SK-N-SH (cell line): ENCODE measurements around the gene TBRG4. TPM values are rescaled to one million over a fixed set of nuclear protein-coding genes. Genes with fewer than 3 reads are reported as not detected.

Experiments used
- CTCF ChIA-PET: fragments of 300-600, 350-600 bp; formaldehyde crosslinking; extraction: SDS; loops from one replicate; lab custom pipeline; 2021; lab: Yijun Ruan, JAX
- POLR2A ChIA-PET: fragments of 350-600 bp; sonication (Branson Sonifier 250); formaldehyde crosslinking; extraction: SDS; loops from one replicate; lab custom pipeline; 2020; ENCODE audit warnings: antibody characterized with exemption, inconsistent platforms; lab: Yijun Ruan, JAX
- DNase-seq: peaks from one replicate; pipeline ENCODE4 v3.0.0; 2012
- H2AFZ ChIP-seq: fragments of 200-600 bp; sonication (generic); 2 replicates; pipeline ENCODE4 v1.8.1; 2016; ENCODE audit warnings: antibody characterized with exemption, mild to moderate bottlenecking, low read depth
- H3F3A ChIP-seq: fragments of 200-600 bp; sonication (generic); replicated peaks from 2 replicates; pipeline ENCODE3; 2016; ENCODE audit warnings: antibody characterized with exemption, mild to moderate bottlenecking; ENCODE audit not compliant: insufficient read depth
- H3K27ac ChIP-seq, 2 experiments: fragments of 200-500 bp in 1 of 2; fragments of 200-600 bp in 1 of 2; sonication (Bioruptor generic) in 1 of 2; sonication (generic), shearing (Covaris generic) in 1 of 2; 2 replicates each; pipeline versions ENCODE4 v1.5.1 to v1.6.1; 2014 to 2016; ENCODE audit warnings: low read depth in 2 of 2, inconsistent platforms in 1 of 2, low read length in 1 of 2, mild to moderate bottlenecking in 1 of 2, mixed read lengths in 1 of 2
- H3K27me3 ChIP-seq: fragments of 200-600 bp; sonication (generic), shearing (Covaris generic); 2 replicates; pipeline ENCODE4 v1.6.1; 2016; ENCODE audit warnings: mixed run types; ENCODE audit not compliant: insufficient read depth
- H3K36me3 ChIP-seq, 2 experiments: fragments of 200-500 bp in 1 of 2; fragments of 200-600 bp in 1 of 2; sonication (Bioruptor generic) in 1 of 2; sonication (generic) in 1 of 2; replicated peaks in 1 of 2; 2 replicates each; pipeline versions ENCODE3 to v1.5.1; 2014 to 2016; ENCODE audit warnings: low read length in 1 of 2, mild to moderate bottlenecking in 1 of 2; ENCODE audit not compliant: insufficient read depth in 2 of 2, control insufficient read depth in 1 of 2
- H3K4me1 ChIP-seq, 2 experiments: fragments of 200-500 bp in 1 of 2; fragments of 200-600 bp in 1 of 2; sonication (Bioruptor generic) in 1 of 2; sonication (generic), shearing (Covaris generic) in 1 of 2; 2 replicates each; pipeline versions ENCODE4 v1.5.1 to v1.6.1; 2014 to 2016; ENCODE audit warnings: low read depth in 1 of 2, low read length in 1 of 2, mixed run types in 1 of 2; ENCODE audit not compliant: insufficient read depth in 2 of 2, control insufficient read depth in 1 of 2
- H3K4me2 ChIP-seq: fragments of 200-600 bp; sonication (generic), shearing (Covaris generic); 2 replicates; pipeline ENCODE4 v1.6.1; 2017; ENCODE audit warnings: mixed run types
- H3K4me3 ChIP-seq, 2 experiments: fragments of 200-500 bp in 1 of 2; fragments of 200-600 bp in 1 of 2; sonication (Bioruptor generic) in 1 of 2; sonication (generic), shearing (Covaris generic) in 1 of 2; 2 replicates each; pipeline versions ENCODE4 v1.5.1 to v1.8.1; 2014 to 2016; ENCODE audit warnings: low read depth in 2 of 2, inconsistent platforms in 1 of 2, low read length in 1 of 2, mild to moderate bottlenecking in 1 of 2, mixed read lengths in 1 of 2, moderate library complexity in 1 of 2
- H3K79me2 ChIP-seq: fragments of 200-600 bp; sonication (generic); 2 replicates; pipeline ENCODE4 v1.8.1; 2017; ENCODE audit warnings: mild to moderate bottlenecking; ENCODE audit not compliant: insufficient read depth
- H3K9ac ChIP-seq: fragments of 200-600 bp; sonication (generic); 2 replicates; pipeline ENCODE4 v1.6.1; 2017; ENCODE audit warnings: mixed run types
- H3K9me2 ChIP-seq: fragments of 200-600 bp; sonication (generic); 2 replicates; pipeline ENCODE4 v1.6.1; 2017; ENCODE audit warnings: mixed run types
- H3K9me3 ChIP-seq: fragments of 200-600 bp; sonication (generic); 2 replicates; pipeline ENCODE4 v1.6.1; 2017; ENCODE audit warnings: mixed run types, mild to moderate bottlenecking, moderate library complexity
- H4K20me1 ChIP-seq: fragments of 200-600 bp; sonication (generic); 2 replicates; pipeline ENCODE4 v1.6.1; 2017; ENCODE audit warnings: mild to moderate bottlenecking, mixed run types; ENCODE audit not compliant: insufficient read depth
- CHD2 ChIP-seq: fragments of 150-350 bp; IDR thresholded peaks from 2 replicates; pipeline ENCODE4 v1.6.1; 2018; ENCODE audit warnings: low read length; ENCODE audit not compliant: partially characterized antibody
- ELF1 ChIP-seq: IDR thresholded peaks from 2 replicates; pipeline ENCODE4 v1.4.0; 2012
- EP300 ChIP-seq, 2 experiments: IDR thresholded peaks; 2 replicates each; pipeline versions ENCODE4 v1.4.0 to v1.6.1; 2012; ENCODE audit warnings: borderline replicate concordance in 1 of 2, low read depth in 1 of 2, low read length in 1 of 2
- EZH2phosphoT487 ChIP-seq: fragments of 200-600 bp; sonication (generic); IDR thresholded peaks from 2 replicates; pipeline ENCODE4 v1.6.1; 2017; ENCODE audit warnings: low read depth, mixed run types, mild to moderate bottlenecking, antibody characterized with exemption, moderate library complexity, borderline replicate concordance
- GABPA ChIP-seq: IDR thresholded peaks from 2 replicates; pipeline ENCODE4 v1.4.0; 2012; ENCODE audit warnings: low read depth, mild to moderate bottlenecking
- GATA2 ChIP-seq: sonication (generic); formaldehyde crosslinking; IDR thresholded peaks from 2 replicates; pipeline ENCODE4 v1.5.0; 2020; ENCODE audit warnings: mild to moderate bottlenecking, missing genetic modification reagents
- JUND ChIP-seq: IDR thresholded peaks from 2 replicates; pipeline ENCODE4 v1.4.0; 2012
- MEF2A ChIP-seq: IDR thresholded peaks from 2 replicates; pipeline ENCODE4 v1.4.0; 2012; ENCODE audit warnings: low read depth, borderline replicate concordance
- NFIC ChIP-seq: IDR thresholded peaks from 2 replicates; pipeline ENCODE4 v1.4.0; 2012; ENCODE audit warnings: borderline replicate concordance
- POLR2AphosphoS5 ChIP-seq: IDR thresholded peaks from 2 replicates; pipeline ENCODE4 v1.6.1; 2012; ENCODE audit warnings: low read depth, low read length
- RXRA ChIP-seq: IDR thresholded peaks from 2 replicates; pipeline ENCODE4 v1.4.0; 2012; ENCODE audit warnings: low read depth, mild to moderate bottlenecking, borderline replicate concordance
- TCF12 ChIP-seq: IDR thresholded peaks from 2 replicates; pipeline ENCODE4 v1.4.0; 2012
- TEAD4 ChIP-seq: IDR thresholded peaks from 2 replicates; pipeline ENCODE4 v1.4.0; 2012; ENCODE audit warnings: mild to moderate bottlenecking, borderline replicate concordance; ENCODE audit not compliant: insufficient read depth
- YY1 ChIP-seq: IDR thresholded peaks from 2 replicates; pipeline ENCODE4 v1.4.0; 2012; ENCODE audit warnings: low read depth, mild to moderate bottlenecking
- WGBS: methylation state at CpG from one replicate; pipeline ENCODE4 v1.1.6; 2017; ENCODE audit warnings: low lambda C conversion rate; 5-methylcytosine and 5-hydroxymethylcytosine counted together
- polyA plus RNA-seq, 3 experiments: library from polyadenylated mRNA; depleted of rRNA; stranded (reverse); fragments of >200 nt; gene quantifications; 2 replicates each; pipeline ENCODE4 v1.2.3, GENCODE V29; 2012
- TF ChIP-seq, protein P1 (sequence below): IDR thresholded peaks from 2 replicates; pipeline ENCODE4 v1.4.0; 2012; ENCODE audit warnings: low read depth
- TF ChIP-seq, protein P2 (sequence below): fragments of 150-350 bp; IDR thresholded peaks from 2 replicates; pipeline ENCODE4 v1.6.1; 2017; ENCODE audit warnings: antibody characterized with exemption, low read length, low read depth, borderline replicate concordance
- TF ChIP-seq, protein P3 (sequence below): IDR thresholded peaks from 2 replicates; pipeline ENCODE4; 2012
- TF ChIP-seq, protein P4 (sequence below): IDR thresholded peaks from 2 replicates; pipeline ENCODE4 v1.6.1; 2012; ENCODE audit warnings: mild to moderate bottlenecking, low read depth, low read length, moderate library complexity
- TF ChIP-seq, protein P5 (sequence below): IDR thresholded peaks from 2 replicates; pipeline ENCODE4 v1.4.0; 2012; ENCODE audit warnings: low read depth, borderline replicate concordance

Gene TBRG4
- polyA plus RNA-seq, 1 of the 3 experiments (the other 2 are of a cell fraction) = 76.2 TPM

DNA sequence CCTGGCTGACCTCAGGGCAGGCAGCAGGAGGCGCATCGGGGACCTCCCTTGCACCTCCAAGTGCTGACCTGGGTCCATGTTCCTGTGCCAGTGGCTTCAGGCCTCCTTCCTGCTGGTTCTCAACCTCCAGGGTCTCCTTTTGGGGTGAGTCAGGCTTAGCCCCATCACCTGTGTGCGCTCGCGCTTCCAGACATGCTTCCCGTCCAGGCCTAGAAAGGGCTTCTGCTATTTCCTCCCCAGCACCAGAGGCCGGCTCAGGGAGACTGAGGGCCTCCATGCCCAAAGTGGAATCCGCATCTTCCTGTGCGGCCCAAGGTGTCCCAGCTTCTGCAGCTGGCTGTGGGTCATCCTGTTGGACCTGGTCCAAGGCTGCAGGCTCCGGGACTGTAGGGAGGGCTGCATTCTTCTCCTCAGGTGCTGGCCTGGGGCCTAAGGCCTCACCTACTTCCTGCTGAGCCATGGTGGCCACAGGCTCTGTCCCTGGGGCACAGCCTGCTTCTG lies 28.6 kb downstream of the TBRG4 start:
- TF ChIP-seq JUND (no peak), GATA2 (CRISPR knock-in tag) (no peak), ELF1 (no peak), EZH2phosphoT487 (no peak), TEAD4 (no peak), GABPA (no peak), RXRA (no peak), TCF12 (no peak), MEF2A (no peak), POLR2AphosphoS5 (no peak), NFIC (no peak), YY1 (no peak), CHD2 (no peak), EP300 (IDR thresholded peaks at IDR 0.05; ENCODE audit: borderline replicate concordance in 1 of 2, low read depth in 1 of 2, low read length in 1 of 2) (no peak)
- TF ChIP-seq, protein P1, sequence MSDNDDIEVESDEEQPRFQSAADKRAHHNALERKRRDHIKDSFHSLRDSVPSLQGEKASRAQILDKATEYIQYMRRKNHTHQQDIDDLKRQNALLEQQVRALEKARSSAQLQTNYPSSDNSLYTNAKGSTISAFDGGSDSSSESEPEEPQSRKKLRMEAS = no peak
- TF ChIP-seq, protein P2, sequence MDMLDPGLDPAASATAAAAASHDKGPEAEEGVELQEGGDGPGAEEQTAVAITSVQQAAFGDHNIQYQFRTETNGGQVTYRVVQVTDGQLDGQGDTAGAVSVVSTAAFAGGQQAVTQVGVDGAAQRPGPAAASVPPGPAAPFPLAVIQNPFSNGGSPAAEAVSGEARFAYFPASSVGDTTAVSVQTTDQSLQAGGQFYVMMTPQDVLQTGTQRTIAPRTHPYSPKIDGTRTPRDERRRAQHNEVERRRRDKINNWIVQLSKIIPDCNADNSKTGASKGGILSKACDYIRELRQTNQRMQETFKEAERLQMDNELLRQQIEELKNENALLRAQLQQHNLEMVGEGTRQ = no peak
- TF ChIP-seq, protein P3, sequence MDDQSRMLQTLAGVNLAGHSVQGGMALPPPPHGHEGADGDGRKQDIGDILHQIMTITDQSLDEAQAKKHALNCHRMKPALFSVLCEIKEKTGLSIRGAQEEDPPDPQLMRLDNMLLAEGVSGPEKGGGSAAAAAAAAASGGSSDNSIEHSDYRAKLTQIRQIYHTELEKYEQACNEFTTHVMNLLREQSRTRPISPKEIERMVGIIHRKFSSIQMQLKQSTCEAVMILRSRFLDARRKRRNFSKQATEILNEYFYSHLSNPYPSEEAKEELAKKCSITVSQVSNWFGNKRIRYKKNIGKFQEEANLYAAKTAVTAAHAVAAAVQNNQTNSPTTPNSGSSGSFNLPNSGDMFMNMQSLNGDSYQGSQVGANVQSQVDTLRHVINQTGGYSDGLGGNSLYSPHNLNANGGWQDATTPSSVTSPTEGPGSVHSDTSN = no peak
- TF ChIP-seq, protein P4, sequence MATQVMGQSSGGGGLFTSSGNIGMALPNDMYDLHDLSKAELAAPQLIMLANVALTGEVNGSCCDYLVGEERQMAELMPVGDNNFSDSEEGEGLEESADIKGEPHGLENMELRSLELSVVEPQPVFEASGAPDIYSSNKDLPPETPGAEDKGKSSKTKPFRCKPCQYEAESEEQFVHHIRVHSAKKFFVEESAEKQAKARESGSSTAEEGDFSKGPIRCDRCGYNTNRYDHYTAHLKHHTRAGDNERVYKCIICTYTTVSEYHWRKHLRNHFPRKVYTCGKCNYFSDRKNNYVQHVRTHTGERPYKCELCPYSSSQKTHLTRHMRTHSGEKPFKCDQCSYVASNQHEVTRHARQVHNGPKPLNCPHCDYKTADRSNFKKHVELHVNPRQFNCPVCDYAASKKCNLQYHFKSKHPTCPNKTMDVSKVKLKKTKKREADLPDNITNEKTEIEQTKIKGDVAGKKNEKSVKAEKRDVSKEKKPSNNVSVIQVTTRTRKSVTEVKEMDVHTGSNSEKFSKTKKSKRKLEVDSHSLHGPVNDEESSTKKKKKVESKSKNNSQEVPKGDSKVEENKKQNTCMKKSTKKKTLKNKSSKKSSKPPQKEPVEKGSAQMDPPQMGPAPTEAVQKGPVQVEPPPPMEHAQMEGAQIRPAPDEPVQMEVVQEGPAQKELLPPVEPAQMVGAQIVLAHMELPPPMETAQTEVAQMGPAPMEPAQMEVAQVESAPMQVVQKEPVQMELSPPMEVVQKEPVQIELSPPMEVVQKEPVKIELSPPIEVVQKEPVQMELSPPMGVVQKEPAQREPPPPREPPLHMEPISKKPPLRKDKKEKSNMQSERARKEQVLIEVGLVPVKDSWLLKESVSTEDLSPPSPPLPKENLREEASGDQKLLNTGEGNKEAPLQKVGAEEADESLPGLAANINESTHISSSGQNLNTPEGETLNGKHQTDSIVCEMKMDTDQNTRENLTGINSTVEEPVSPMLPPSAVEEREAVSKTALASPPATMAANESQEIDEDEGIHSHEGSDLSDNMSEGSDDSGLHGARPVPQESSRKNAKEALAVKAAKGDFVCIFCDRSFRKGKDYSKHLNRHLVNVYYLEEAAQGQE = no peak
- TF ChIP-seq, protein P5, sequence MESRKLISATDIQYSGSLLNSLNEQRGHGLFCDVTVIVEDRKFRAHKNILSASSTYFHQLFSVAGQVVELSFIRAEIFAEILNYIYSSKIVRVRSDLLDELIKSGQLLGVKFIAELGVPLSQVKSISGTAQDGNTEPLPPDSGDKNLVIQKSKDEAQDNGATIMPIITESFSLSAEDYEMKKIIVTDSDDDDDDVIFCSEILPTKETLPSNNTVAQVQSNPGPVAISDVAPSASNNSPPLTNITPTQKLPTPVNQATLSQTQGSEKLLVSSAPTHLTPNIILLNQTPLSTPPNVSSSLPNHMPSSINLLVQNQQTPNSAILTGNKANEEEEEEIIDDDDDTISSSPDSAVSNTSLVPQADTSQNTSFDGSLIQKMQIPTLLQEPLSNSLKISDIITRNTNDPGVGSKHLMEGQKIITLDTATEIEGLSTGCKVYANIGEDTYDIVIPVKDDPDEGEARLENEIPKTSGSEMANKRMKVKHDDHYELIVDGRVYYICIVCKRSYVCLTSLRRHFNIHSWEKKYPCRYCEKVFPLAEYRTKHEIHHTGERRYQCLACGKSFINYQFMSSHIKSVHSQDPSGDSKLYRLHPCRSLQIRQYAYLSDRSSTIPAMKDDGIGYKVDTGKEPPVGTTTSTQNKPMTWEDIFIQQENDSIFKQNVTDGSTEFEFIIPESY = no peak
- Histone ChIP-seq H3K4me2 (no peak overlapping the region), H4K20me1 (no peaks in the 10 kb centered on the region; the same call in 1 of the 2 replicates), H2AFZ (no peak overlapping the region), H3K27ac (no peak overlapping the region; a peak in 1 of 4 replicates), H3K27me3 (no peaks in the 10 kb centered on the region), H3K79me2 (peaks cover 13% of the 10 kb centered on the region; the same call in 1 of the 2 replicates), H3K9ac (no peak overlapping the region), H3K36me3 (peaks cover 7 to 37% of the 10 kb centered on the region in 2 experiments), H3K9me3 (no peaks in the 10 kb centered on the region), H3F3A (peaks cover 3% of the 10 kb centered on the region), H3K9me2 (no peaks in the 10 kb centered on the region), H3K4me1 (peaks cover 0 to 25% of the 10 kb centered on the region in 2 experiments; a peak in 1 of 4 replicates), H3K4me3 (no peak overlapping the region)
- peak; percentile 24 for DNase-seq
- 98% methylated on average over 5 of the region's 10 CpGs for WGBS
- ChIA-PET POLR2A (no interaction called here), CTCF (no interaction called here)
